Endodermal cell (in vitro differentiated cells): Measurements from ENCODE around the gene SRSF1. TPM values are rescaled to one million over a fixed set of nuclear protein-coding genes. Genes with fewer than 3 reads are reported as not detected.

Source experiments
- DNase-seq: peaks from one replicate; pipeline ENCODE4 v3.0.0-alpha.2; 2017
- H3K27ac ChIP-seq: 2 replicates; pipeline ENCODE4 v1.5.1; 2013; ENCODE audit warnings: mild to moderate bottlenecking, low read depth, low read length, moderate library complexity
- H3K27me3 ChIP-seq: 2 replicates; pipeline ENCODE4 v1.6.1; 2013; ENCODE audit warnings: mild to moderate bottlenecking, low read length, moderate library complexity; ENCODE audit not compliant: insufficient read depth, control insufficient read depth, poor library complexity, severe bottlenecking
- H3K36me3 ChIP-seq: 2 replicates; pipeline ENCODE4 v1.7.0; 2013; ENCODE audit warnings: mild to moderate bottlenecking, low read length, moderate library complexity; ENCODE audit not compliant: control insufficient read depth, insufficient read depth
- H3K4me1 ChIP-seq: one replicate; pipeline ENCODE4 v1.7.0; 2013; ENCODE audit warnings: low read length; ENCODE audit not compliant: control insufficient read depth, insufficient read depth
- H3K4me3 ChIP-seq: 2 replicates; pipeline ENCODE4 v1.5.1; 2013; ENCODE audit warnings: mild to moderate bottlenecking, low read length, moderate library complexity
- H3K9ac ChIP-seq: 2 replicates; pipeline ENCODE4 v1.6.1; 2013; ENCODE audit warnings: mild to moderate bottlenecking, low read length, moderate library complexity; ENCODE audit not compliant: poor library complexity, severe bottlenecking; ENCODE audit errors: extremely low read depth
- H3K9me3 ChIP-seq: 2 replicates; pipeline ENCODE4 v1.6.1; 2013; ENCODE audit warnings: mild to moderate bottlenecking, low read length, moderate library complexity; ENCODE audit not compliant: control insufficient read depth
- H3K27ac Mint-ChIP-seq: 2 replicates; pipeline ENCODE4 v1.8.0; 2020; ENCODE audit warnings: mixed read lengths
- H3K27me3 Mint-ChIP-seq: 2 replicates; pipeline ENCODE4 v1.8.0; 2021; ENCODE audit warnings: mild to moderate bottlenecking, mixed read lengths; ENCODE audit not compliant: insufficient read depth
- H3K36me3 Mint-ChIP-seq: 2 replicates; pipeline ENCODE4 v1.8.0; 2020; ENCODE audit warnings: low read depth, mixed read lengths
- H3K4me1 Mint-ChIP-seq: 2 replicates; pipeline ENCODE4 v1.8.0; 2020; ENCODE audit warnings: mixed read lengths
- H3K4me3 Mint-ChIP-seq: 2 replicates; pipeline ENCODE4 v1.8.0; 2020; ENCODE audit warnings: mild to moderate bottlenecking, moderate library complexity, mixed read lengths
- H3K9me3 Mint-ChIP-seq: 2 replicates; pipeline ENCODE4 v1.8.0; 2020; ENCODE audit warnings: mild to moderate bottlenecking, mixed read lengths
- CTCF ChIP-seq: fragments of 200-600 bp; sonication (generic); conservative IDR thresholded peaks from 2 replicates; pipeline ENCODE4 v1.5.0; 2021; ENCODE audit warnings: antibody characterized with exemption, mild to moderate bottlenecking
- WGBS, 2 experiments: methylation state at CpG; one replicate each; pipeline versions ENCODE4 v1.1.5 to v1.1.7; 2013; ENCODE audit warnings: missing lambda C conversion rate in 2 of 2, mixed read lengths in 1 of 2; ENCODE audit not compliant: insufficient coverage in 1 of 2, insufficient read length in 1 of 2; 5-methylcytosine and 5-hydroxymethylcytosine counted together
- total RNA-seq, 2 donors: library from RNA; stranded (reverse); fragmentation: NEBNext Ultra II Directional in 1 of 2; extraction: Animal tissue kit (Norgen Biotek cat#: 25700) in 1 of 2; gene quantifications; 2 replicates in 1 of 2; 3 replicates in 1 of 2; pipeline ENCODE4 v1.2.1, GENCODE V29; 2021

SRSF1 gene
- total RNA-seq, 2 donors from 2014 or later: 339 to 361 TPM

- H3K4me1 Mint-ChIP-seq: peaks cover 68% of the 10 kb centered on the region
- peaks cover 15% of the 10 kb centered on the region for H3K36me3 Mint-ChIP-seq
- no peaks in the 10 kb centered on the region for H3K27me3 Mint-ChIP-seq
- H3K4me1 ChIP-seq: peaks cover 20% of the 10 kb centered on the region
- peak within 1 kb of the TSS; percentile 84 for H3K9ac ChIP-seq
- H3K27me3 ChIP-seq: no peaks in the 10 kb centered on the region
- peak within 1 kb of the TSS; percentile 95 for H3K27ac ChIP-seq
- peak within 1 kb of the TSS; percentile 91 for H3K4me3 Mint-ChIP-seq
- H3K9me3 Mint-ChIP-seq: no peaks in the 10 kb centered on the region
- WGBS, 2 experiments: 0% methylated on average over 4 to 56 of the region's 74 CpGs
- DNase-seq: peak; percentile 94
- peak within 1 kb of the TSS; percentile 95 for H3K27ac Mint-ChIP-seq
- H3K9me3 ChIP-seq: no peaks in the 10 kb centered on the region
- peaks cover 19% of the 10 kb centered on the region for H3K36me3 ChIP-seq
- H3K4me3 ChIP-seq: peak within 1 kb of the TSS; percentile 97
- TF ChIP-seq CTCF: no peak
Measured at GRCh38 chr17:57987581-57988300, 19.3 kb downstream of the SRSF1 start, which contains the start of gene VEZF1. VEZF1 (minus strand) TSS chr17:57988254; CDS start chr17:57988111, 143 bp downstream.

GRCh38 chr17:57986841-57987580, 20.0 kb downstream of the SRSF1 start:
- Histone ChIP-seq H3K9ac (peak overlapping the region; percentile 84), H3K4me3 (peak overlapping the region; percentile 97), H3K9me3 (no peaks in the 10 kb centered on the region), H3K27ac (peak overlapping the region; percentile 95), H3K4me1 (peaks cover 18% of the 10 kb centered on the region), H3K27me3 (no peaks in the 10 kb centered on the region), H3K36me3 (peaks cover 26% of the 10 kb centered on the region)
- H3K4me1 Mint-ChIP-seq: peaks cover 69% of the 10 kb centered on the region
- H3K27me3 Mint-ChIP-seq: no peaks in the 10 kb centered on the region
- TF ChIP-seq CTCF: no peak
- peaks cover 22% of the 10 kb centered on the region for H3K36me3 Mint-ChIP-seq
- peak; percentile 85 for DNase-seq
- no peaks in the 10 kb centered on the region for H3K9me3 Mint-ChIP-seq
- peak overlapping the region; percentile 95 for H3K27ac Mint-ChIP-seq
- 0 to 1% methylated on average over 11 to 35 of the region's 38 CpGs for whole genome bisulfite sequencing, 2 experiments
- H3K4me3 Mint-ChIP-seq: peak overlapping the region; percentile 91

- no peaks in the 10 kb centered on the region for H3K27me3 Mint-ChIP-seq
- no peak overlapping the region for H3K27ac ChIP-seq
- peaks cover 62% of the 10 kb centered on the region for H3K4me1 Mint-ChIP-seq
- no peaks in the 10 kb centered on the region for H3K9me3 ChIP-seq
- peak overlapping the region; percentile 97 for H3K4me3 ChIP-seq
- no peak for DNase-seq
- no peaks in the 10 kb centered on the region for H3K27me3 ChIP-seq
- H3K36me3 ChIP-seq: peaks cover 40% of the 10 kb centered on the region
- TF ChIP-seq CTCF: no peak
- peaks cover 35% of the 10 kb centered on the region for H3K36me3 Mint-ChIP-seq
- H3K4me1 ChIP-seq: peaks cover 12% of the 10 kb centered on the region
- H3K9ac ChIP-seq: no peak overlapping the region
- no peak overlapping the region for H3K27ac Mint-ChIP-seq
- peak overlapping the region; percentile 24 for H3K4me3 Mint-ChIP-seq
- no peaks in the 10 kb centered on the region for H3K9me3 Mint-ChIP-seq
- WGBS, 2 experiments: 60 to 81% methylated on average over 1 of the region's 1 CpG
Measured at GRCh38 chr17:57985675-57985974, 21.4 kb downstream of the SRSF1 start.
